NT2/D1 (cell line): ENCODE data around the gene GPS1.

Source experiments
- DNase-seq: peaks from one replicate; pipeline ENCODE4 v3.0.0-alpha.2; 2011; ENCODE audit warnings: low read depth, low spot score
- H3K27me3 ChIP-seq: 2 replicates; pipeline ENCODE4 v1.6.0; 2011; ENCODE audit warnings: mild to moderate bottlenecking; ENCODE audit not compliant: insufficient read length, insufficient read depth
- H3K36me3 ChIP-seq: 2 replicates; pipeline ENCODE4 v1.6.1; 2011; ENCODE audit warnings: mild to moderate bottlenecking, low read length, mixed read lengths; ENCODE audit not compliant: insufficient read depth, insufficient read length
- H3K4me1 ChIP-seq: 2 replicates; pipeline ENCODE4 v1.5.1; 2011; ENCODE audit not compliant: insufficient read depth, insufficient read length
- H3K4me3 ChIP-seq: 2 replicates; pipeline ENCODE4 v1.5.1; 2011; ENCODE audit warnings: low read depth; ENCODE audit not compliant: insufficient read length
- H3K9ac ChIP-seq: 2 replicates; pipeline ENCODE4 v1.6.0; 2011; ENCODE audit warnings: low read depth; ENCODE audit not compliant: insufficient read length
- H3K9me3 ChIP-seq: 2 replicates; pipeline ENCODE4 v1.5.1; 2011; ENCODE audit warnings: mild to moderate bottlenecking, low read length; ENCODE audit not compliant: insufficient read depth
- SUZ12 ChIP-seq: IDR thresholded peaks from 2 replicates; pipeline ENCODE4 v1.6.1; 2011; ENCODE audit not compliant: insufficient read length, insufficient read depth; ENCODE audit errors: extremely low read depth
- YY1 ChIP-seq: IDR thresholded peaks from 2 replicates; pipeline ENCODE4 v1.6.1; 2011; ENCODE audit not compliant: insufficient read length, insufficient read depth
- ZNF274 ChIP-seq: IDR thresholded peaks from 2 replicates; pipeline ENCODE4 v1.6.1; 2011; ENCODE audit warnings: mild to moderate bottlenecking, low read depth, low read length

GPS1 gene

DNA sequence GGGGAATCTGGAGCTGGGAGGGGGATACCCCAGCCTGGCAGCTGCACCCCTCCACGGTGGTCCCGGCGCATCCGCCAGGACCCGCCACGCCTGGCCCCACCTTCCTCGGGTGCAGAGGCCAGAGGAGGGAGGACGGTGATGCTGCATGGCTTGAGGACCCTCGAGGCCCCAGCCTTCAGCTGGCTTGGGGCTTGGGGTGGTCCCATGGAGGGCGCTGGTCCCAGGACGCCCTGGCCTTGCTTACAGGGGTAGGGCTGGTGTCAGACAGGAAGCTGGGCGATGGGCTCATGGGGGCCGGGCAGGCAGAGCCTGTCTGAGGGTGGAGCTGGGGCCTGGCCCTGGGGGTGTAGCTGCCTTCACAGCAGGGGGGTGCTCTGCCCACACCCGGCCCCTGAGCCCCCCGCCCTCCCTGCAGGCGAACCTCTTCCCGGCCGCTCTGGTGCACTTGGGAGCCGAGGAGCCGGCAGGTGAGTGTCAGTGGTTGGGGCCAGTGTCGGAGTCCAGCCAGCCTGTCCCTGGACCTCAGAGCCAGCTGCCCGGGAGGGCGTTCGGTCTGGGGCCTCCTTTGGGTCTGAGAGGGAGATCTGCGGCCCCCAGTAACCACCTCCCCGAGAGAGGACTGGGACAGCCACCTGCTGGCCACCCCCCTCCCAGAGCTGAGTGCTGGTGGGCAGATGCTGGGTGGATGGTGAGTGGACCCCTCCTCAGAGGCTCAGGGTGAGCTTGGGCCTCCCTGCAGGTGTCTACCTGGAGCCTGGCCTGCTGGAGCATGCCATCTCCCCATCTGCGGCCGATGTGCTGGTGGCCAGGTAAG, 35.4 kb upstream of the GPS1 start:
- Histone ChIP-seq H3K4me1 (peaks cover 43% of the 10 kb centered on the region), H3K9ac (no peak overlapping the region), H3K36me3 (peaks cover 58% of the 10 kb centered on the region), H3K9me3 (no peaks in the 10 kb centered on the region), H3K27me3 (no peaks in the 10 kb centered on the region), H3K4me3 (no peak overlapping the region)
- TF ChIP-seq ZNF274: no peak
- no peak for TF ChIP-seq SUZ12
- TF ChIP-seq YY1: no peak
- no peak for DNase-seq

DNA sequence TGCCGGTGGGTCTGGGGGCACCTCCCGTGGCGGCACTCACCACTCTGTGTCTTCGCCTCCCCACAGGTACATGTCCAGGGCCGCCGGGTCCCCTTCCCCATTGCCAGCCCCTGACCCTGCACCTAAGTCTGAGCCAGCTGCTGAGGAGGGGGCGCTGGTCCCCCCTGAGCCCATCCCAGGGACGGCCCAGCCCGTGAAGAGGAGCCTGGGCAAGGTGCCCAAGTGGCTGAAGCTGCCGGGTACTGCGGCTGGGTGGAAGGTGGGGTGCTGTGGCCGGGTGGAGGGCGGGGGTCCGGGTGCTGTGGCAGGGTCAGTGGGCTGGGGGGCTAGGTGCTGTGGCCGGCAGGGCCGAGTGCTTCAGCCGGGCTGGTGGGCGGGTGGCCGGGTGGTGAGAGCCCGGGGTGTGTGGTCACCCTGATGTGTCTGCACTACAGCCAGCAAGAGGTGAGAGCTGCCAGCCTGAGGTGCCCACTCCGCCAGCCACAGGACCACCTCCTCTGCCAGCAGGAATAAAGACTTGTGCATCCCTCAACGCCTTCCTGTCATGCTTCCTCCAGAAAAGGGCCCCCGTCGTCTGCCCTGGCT, 34.7 kb upstream of the GPS1 start:
- Histone ChIP-seq H3K4me1 (peaks cover 38% of the 10 kb centered on the region), H3K27me3 (no peaks in the 10 kb centered on the region), H3K9me3 (no peaks in the 10 kb centered on the region), H3K36me3 (peaks cover 52% of the 10 kb centered on the region), H3K9ac (no peak overlapping the region), H3K4me3 (no peak overlapping the region)
- no peak for DNase-seq
- TF ChIP-seq YY1 (no peak), ZNF274 (no peak), SUZ12 (no peak)

DNA sequence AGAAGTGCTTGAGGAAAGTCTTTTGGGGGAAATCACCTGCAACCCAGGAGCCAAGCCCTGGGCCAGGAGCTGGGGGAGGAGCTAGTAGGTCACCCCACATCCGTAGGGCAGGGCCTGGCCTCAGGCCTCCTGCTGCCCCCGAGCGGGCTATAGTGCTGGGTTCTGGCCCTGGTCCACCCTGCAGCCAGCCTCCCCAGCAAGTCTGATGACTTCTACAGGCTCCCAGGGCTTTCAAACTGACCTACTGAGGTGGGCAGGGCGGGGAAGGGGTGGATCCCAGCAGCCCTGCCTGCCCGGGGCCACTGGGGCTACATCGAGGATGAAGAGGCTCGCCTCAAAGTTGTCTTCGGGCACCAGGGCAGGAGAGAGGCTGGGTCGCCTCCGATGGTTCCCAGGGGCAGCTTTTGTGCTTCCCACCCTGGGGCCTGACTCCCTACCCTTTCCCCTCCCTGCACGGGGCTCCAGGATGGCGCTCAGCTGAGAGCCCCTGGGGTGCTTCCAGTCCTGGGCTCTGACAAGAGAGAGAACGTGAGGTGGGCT, 34.0 kb upstream of the GPS1 start:
- TF ChIP-seq ZNF274: no peak
- no peak for TF ChIP-seq YY1
- TF ChIP-seq SUZ12: no peak
- Histone ChIP-seq H3K9me3 (no peaks in the 10 kb centered on the region), H3K36me3 (peaks cover 50% of the 10 kb centered on the region), H3K9ac (no peak overlapping the region), H3K27me3 (no peaks in the 10 kb centered on the region), H3K4me1 (peaks cover 35% of the 10 kb centered on the region), H3K4me3 (no peak overlapping the region)
- DNase-seq: no peak

DNA sequence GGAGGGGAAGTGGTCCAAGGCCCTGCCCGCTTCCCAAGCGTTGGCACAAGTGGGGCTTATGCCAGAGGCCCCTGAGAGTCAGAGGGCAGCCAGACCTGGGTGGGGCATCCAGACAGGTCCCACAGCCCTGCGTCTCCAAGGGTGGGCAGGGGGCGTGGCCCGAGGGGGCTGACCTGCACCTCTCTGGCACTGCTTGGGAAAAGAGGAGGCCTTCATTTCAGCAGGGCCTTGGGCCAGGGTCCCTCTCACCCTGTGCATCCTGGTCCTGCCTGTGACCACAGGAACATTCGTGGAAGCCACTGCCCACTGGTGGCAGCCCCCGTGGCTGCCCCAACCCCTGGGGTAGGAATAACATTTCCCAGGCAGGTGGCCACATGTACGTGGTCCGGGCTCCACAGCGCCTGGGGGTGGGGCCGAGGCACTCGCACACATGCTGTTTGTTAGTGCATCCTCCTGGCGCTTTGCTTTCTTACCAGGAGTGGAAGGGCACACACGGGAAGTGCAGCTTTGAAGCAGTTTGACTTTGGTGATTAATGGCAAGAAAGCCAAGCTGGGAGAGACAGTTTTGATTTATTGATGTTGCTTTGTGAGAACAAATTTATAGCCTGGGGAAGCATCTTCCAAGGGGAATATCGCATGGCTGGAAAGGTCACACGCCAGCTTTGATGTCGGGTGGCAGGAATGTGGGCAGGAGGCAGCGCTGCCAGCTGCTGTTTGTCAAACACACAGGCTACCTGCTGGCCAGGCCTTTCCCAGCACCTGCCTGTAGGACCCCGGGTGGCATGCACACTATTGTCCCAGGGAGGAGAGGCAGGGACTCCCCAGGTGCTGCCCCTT, 33.3 kb upstream of the GPS1 start:
- no peak for DNase-seq

DNA sequence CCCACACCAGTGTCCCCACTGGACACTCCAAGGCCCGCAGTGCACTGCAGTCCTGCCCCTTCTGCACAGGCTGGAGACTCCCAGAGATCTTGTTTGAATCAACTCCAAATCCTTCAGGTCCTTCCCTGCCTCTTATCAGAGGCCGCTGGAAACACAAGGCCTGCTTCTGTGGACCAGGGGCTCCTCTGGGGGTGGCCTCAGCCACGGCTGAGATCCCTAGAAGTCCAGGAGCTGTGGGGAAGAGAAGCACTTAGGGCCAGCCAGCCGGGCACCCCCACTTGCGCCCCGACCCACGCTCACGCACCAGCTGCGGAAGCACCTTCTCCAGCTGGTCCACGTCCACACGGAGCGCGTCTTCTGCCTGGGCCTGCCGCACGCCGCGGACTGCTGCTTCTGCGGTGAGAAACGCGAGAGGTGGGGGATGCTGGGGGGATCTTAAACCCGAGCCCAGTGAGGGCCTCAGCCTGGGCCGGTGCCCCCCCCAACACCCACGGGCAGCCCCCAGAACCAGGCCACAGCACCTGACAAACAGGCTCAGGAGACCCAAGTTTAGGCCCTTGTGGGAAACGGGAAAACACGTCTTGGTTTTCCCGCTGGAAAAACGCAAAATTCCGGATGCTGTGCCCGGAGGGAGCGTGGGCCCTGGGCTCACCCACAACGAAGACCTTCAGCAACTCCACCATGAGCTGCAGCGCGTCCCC, 32.6 kb upstream of the GPS1 start:
- Histone ChIP-seq H3K9me3 (no peaks in the 10 kb centered on the region), H3K4me1 (peaks cover 27% of the 10 kb centered on the region), H3K9ac (no peak overlapping the region), H3K4me3 (no peak overlapping the region), H3K36me3 (peaks cover 44% of the 10 kb centered on the region), H3K27me3 (peaks cover 7% of the 10 kb centered on the region)
- no peak for TF ChIP-seq SUZ12
- no peak for TF ChIP-seq YY1
- no peak for TF ChIP-seq ZNF274
- DNase-seq: no peak

More for the DNA sequence above, 33.3 kb upstream of the GPS1 start:
- TF ChIP-seq SUZ12 (no peak), YY1 (no peak), ZNF274 (no peak)
- no peaks in the 10 kb centered on the region for H3K27me3 ChIP-seq
- no peaks in the 10 kb centered on the region for H3K9me3 ChIP-seq
- H3K4me3 ChIP-seq: no peak overlapping the region
- H3K9ac ChIP-seq: no peak overlapping the region
- H3K4me1 ChIP-seq: peaks cover 32% of the 10 kb centered on the region
- H3K36me3 ChIP-seq: peaks cover 50% of the 10 kb centered on the region

DNA sequence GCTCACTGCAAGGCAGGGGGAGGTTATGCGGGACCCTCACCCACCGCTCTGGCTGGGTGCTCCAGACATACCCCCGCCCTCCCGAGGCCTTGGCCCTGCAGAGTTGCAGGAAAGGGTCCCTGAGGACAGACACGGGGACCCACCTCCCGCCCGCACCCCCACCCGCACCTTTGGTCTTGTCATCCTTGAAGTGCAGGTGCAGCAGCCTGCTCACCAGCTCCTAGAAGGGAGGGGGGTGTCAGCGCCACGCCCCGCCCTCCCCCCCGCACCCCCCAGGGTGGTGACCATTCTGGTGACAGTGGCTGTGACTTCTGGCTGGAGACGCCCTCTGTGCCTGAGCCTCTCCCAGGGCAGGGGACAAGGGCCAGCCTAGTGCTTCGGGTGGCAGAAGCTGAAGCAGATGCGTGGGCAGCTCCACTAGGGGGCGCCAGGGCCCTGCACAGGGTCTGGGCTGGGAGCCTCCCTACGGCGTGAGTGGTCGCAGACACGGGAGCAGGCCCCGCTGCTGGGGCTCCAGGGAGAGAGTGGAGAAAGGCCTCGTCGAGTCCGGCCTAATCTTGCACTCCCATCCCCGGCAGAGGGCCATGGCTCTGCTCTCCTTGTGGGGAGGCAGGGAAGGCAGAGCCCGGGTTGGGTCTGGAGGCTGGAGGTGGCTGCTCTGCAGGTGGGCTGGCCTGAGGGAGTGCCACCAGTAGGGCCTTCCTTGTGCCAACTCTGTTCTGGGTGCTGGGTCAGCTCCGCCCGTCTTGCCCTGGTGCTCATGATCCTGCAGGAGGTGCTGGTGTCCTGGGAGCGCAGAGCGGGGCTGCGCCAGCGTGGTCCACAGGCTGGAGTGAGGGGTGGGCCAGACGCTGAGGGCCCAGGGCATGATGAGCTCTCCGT, 31.8 kb upstream of the GPS1 start:
- H3K4me1 ChIP-seq: peaks cover 32% of the 10 kb centered on the region
- H3K9me3 ChIP-seq: no peaks in the 10 kb centered on the region
- no peak overlapping the region for H3K9ac ChIP-seq
- H3K27me3 ChIP-seq: peaks cover 15% of the 10 kb centered on the region
- peaks cover 36% of the 10 kb centered on the region for H3K36me3 ChIP-seq
- TF ChIP-seq ZNF274 (no peak), YY1 (no peak), SUZ12 (no peak)
- peak overlapping the region; percentile 0 for H3K4me3 ChIP-seq
- no peak for DNase-seq
